Body of pancreas (tissue), 4 donors: ENCODE measurements around the gene C11orf16.

Source experiments
- CTCF ChIP-seq, 7 experiments: fragments of 450-650 bp in 4 of 7; fragments of 200-600 bp in 3 of 7; sonication (generic) in 3 of 7; IDR thresholded peaks; one replicate each; pipeline ENCODE4 v1.5.1; 2016 to 2019; ENCODE audit warnings: antibody characterized with exemption in 7 of 7
- POLR2A ChIP-seq, 3 donors: fragments of 450-650 bp; IDR thresholded peaks; one replicate each; pipeline ENCODE4 v1.6.1; 2016; ENCODE audit warnings: antibody characterized with exemption in 3 of 3, mild to moderate bottlenecking in 2 of 3

GRCh38 chr11:8973121-8973520 lies 40.4 kb upstream of the C11orf16 start:
- no peak for TF ChIP-seq POLR2A (IDR thresholded peaks at IDR 0.05)
- TF ChIP-seq CTCF (IDR thresholded peaks at IDR 0.05): no peak
